Upper lobe of right lung (tissue), 1 donor: ENCODE data around the gene SFPQ. TPM values are rescaled to one million over a fixed set of nuclear protein-coding genes. Genes with fewer than 3 reads are reported as not detected.

ENCODE experiments used
- ATAC-seq: fragments of 200-7000 bp; cut with Tn5 transposase; one replicate; pipeline ENCODE4 v1.9.1; 2020; ENCODE audit warnings: mild to moderate bottlenecking, moderate library complexity
- DNase-seq: peaks from one replicate; pipeline ENCODE4 v3.0.0-alpha.2; 2020
- H3K27ac ChIP-seq: fragments of 200-600 bp; one replicate; pipeline ENCODE4 v1.8.0; 2022
- H3K27me3 ChIP-seq: fragments of 200-600 bp; one replicate; pipeline ENCODE4 v1.8.0; 2022; ENCODE audit warnings: mild to moderate bottlenecking
- H3K36me3 ChIP-seq: fragments of 200-600 bp; one replicate; pipeline ENCODE4 v1.8.0; 2022
- H3K4me1 ChIP-seq: fragments of 200-600 bp; one replicate; pipeline ENCODE4 v1.8.0; 2022
- H3K4me3 ChIP-seq: fragments of 200-600 bp; one replicate; pipeline ENCODE4 v1.8.0; 2022; ENCODE audit warnings: mild to moderate bottlenecking
- H3K9me3 ChIP-seq: fragments of 200-600 bp; one replicate; pipeline ENCODE4 v1.8.0; 2022
- intact Hi-C: fragments of 100-400 bp; cut with DNase I; formaldehyde crosslinking; loops from one replicate; pipeline ENCODE4 v1.11.0; 2022
- total RNA-seq: library from RNA; stranded (reverse); fragmentation: NEBNext Ultra II Directional; extraction: Animal tissue kit (Norgen Biotek cat#: 25700); gene quantifications from one replicate; pipeline ENCODE4 v1.2.1, GENCODE V29; 2021
- TF ChIP-seq, protein P1 (sequence below): fragments of 200-600 bp; IDR thresholded peaks from one replicate; pipeline ENCODE4 v1.8.0; 2022; ENCODE audit warnings: antibody characterized with exemption
- donor health status: DM: no; HTN: yes; CAD: no; lungs with severe emphysema.

SFPQ gene
- total RNA-seq, 1 donor from 2014 or later = 170 TPM

DNA sequence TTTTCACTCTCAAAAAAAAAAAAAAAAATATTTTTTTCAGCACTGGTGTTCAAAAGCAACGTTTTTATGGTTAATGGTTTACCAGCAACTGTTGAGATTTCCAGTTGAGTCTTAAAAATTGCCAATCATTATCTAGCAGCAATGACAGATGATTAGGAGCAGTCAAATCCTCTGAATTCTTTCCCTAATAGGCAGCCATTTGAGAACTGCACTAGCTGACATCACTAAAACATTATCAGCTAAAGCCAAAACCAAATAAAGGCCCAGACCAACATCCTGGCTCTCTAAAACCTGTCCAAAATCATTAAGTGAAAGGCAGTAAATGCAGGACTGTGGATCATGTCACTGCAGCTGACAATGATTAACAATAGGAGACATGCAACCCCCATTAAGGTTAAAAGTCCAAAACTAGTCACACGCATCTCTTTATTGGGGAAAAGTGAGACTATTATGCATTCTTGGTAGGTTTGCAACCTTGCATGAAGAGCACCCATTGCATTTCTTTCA is 14.0 kb downstream of the SFPQ start:
- Histone ChIP-seq H3K9me3 (no peaks in the 10 kb centered on the region), H3K27me3 (no peaks in the 10 kb centered on the region), H3K4me1 (no peaks in the 10 kb centered on the region), H3K36me3 (peaks cover 100% of the 10 kb centered on the region), H3K27ac (no peak overlapping the region), H3K4me3 (no peak overlapping the region)
- intact Hi-C loops = no loop called here
- ATAC-seq (no peak), DNase-seq (no peak)
- TF ChIP-seq, protein P1, sequence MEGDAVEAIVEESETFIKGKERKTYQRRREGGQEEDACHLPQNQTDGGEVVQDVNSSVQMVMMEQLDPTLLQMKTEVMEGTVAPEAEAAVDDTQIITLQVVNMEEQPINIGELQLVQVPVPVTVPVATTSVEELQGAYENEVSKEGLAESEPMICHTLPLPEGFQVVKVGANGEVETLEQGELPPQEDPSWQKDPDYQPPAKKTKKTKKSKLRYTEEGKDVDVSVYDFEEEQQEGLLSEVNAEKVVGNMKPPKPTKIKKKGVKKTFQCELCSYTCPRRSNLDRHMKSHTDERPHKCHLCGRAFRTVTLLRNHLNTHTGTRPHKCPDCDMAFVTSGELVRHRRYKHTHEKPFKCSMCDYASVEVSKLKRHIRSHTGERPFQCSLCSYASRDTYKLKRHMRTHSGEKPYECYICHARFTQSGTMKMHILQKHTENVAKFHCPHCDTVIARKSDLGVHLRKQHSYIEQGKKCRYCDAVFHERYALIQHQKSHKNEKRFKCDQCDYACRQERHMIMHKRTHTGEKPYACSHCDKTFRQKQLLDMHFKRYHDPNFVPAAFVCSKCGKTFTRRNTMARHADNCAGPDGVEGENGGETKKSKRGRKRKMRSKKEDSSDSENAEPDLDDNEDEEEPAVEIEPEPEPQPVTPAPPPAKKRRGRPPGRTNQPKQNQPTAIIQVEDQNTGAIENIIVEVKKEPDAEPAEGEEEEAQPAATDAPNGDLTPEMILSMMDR = no peak

DNA sequence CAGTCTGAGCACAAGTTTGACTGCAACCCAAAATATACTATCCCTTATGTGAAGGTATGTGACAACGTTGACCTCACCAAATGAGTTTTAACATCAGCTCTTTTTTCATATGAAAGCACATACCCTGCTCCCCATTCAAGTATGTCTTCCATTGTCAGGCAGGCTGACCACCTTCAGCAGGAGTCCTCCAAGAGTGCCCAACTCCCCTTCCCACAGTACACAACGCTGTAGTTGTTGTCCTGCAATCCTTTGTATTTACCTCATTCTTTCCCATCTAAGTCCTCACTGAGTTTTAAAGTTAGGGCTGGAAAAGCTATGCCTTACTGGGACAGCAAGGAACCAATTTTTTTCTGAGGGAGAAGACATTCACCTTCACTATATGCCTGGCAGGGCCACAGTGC is 14.7 kb downstream of the SFPQ start:
- no peaks in the 10 kb centered on the region for H3K4me1 ChIP-seq
- ATAC-seq (no peak), DNase-seq (no peak)
- H3K27me3 ChIP-seq = no peaks in the 10 kb centered on the region
- H3K9me3 ChIP-seq = no peaks in the 10 kb centered on the region
- no peak overlapping the region for H3K4me3 ChIP-seq
- no peak overlapping the region for H3K27ac ChIP-seq
- peaks cover 94% of the 10 kb centered on the region for H3K36me3 ChIP-seq
- TF ChIP-seq, protein P1 = no peak
- intact Hi-C loops = no loop called here

DNA sequence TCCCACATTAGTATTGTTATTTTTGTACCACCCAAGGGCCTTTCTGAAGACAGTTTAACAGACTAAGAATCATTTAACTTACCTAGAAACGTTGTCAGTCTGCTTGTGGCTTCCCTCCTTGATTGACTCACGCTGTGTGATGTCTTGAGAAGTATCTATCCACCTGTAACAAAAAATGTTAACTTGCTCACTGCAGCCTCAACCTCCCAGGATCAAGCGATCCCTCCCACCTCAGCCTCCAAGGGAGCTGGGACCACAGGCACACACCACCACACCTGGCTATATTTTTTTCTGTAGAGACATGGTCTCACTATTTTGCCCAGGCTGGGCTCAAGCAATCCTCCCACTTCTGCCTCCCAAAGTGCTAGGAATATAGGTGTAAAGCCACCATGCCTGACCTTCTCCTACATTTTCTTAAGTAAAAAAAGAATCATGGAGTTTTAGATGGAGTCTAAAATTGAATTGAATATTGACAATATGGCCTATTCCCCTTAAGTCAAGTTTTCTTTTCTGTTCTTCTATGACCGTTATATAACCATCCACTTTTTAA is 15.6 kb downstream of the SFPQ start:
- peaks cover 84% of the 10 kb centered on the region for H3K36me3 ChIP-seq
- TF ChIP-seq, protein P1 = no peak

DNA sequence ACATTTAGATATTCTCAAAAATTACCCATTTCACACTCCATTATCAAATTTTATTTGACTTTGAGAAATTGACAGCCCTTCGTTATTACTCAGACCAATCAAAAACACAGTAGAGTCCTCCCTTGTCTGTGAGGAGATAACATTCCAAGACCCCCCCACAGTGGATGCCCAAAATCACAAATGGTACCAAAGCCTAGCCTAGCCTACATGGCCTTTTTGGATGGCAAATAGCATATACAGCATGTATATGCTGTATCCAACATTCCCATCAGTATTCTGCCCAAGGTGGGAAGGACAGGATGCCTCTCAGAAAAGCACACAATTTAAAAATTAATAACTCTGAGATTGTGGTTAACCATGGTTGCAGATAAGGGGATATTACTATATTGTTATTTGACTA is 17.3 kb downstream of the SFPQ start:
- TF ChIP-seq, protein P1 = no peak
- Histone ChIP-seq H3K4me3 (no peak overlapping the region), H3K27me3 (no peaks in the 10 kb centered on the region), H3K27ac (no peak overlapping the region), H3K4me1 (no peaks in the 10 kb centered on the region), H3K36me3 (peaks cover 67% of the 10 kb centered on the region), H3K9me3 (no peaks in the 10 kb centered on the region)
- no peak for ATAC-seq
- no peak for DNase-seq
- intact Hi-C loops = no loop called here

More for the DNA sequence above, 15.6 kb downstream of the SFPQ start:
- H3K27ac ChIP-seq = no peak overlapping the region
- no peak for DNase-seq
- H3K9me3 ChIP-seq = no peaks in the 10 kb centered on the region
- intact Hi-C loops = no loop called here
- ATAC-seq = no peak
- no peaks in the 10 kb centered on the region for H3K4me1 ChIP-seq
- no peak overlapping the region for H3K4me3 ChIP-seq
- H3K27me3 ChIP-seq = no peaks in the 10 kb centered on the region

DNA sequence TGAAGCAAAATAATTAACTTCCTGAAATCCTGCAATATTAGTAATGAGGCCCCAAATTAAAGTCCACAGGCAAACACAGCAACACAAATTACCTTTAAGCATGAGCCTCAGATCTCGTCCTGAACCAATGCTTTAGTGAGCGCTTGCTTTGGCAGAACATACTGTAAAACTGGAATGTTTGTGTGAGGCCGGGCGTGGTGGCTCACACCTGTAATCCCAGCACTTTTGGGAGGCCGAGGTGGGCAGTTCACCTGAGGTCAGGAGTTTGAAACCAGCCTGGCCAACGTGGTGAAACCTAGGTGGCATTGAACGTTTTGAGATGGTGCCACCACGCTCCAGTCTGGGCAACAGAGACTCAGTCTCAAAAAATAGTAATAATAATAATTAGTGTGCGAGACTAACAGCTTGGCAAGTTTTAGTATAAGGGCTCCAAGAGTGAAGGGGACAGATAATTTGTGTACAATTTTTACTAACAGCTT is 17.8 kb downstream of the SFPQ start:
- no peaks in the 10 kb centered on the region for H3K9me3 ChIP-seq
- H3K27ac ChIP-seq = no peak overlapping the region
- H3K4me1 ChIP-seq = no peaks in the 10 kb centered on the region
- ATAC-seq (no peak), DNase-seq (no peak)
- H3K4me3 ChIP-seq = no peak overlapping the region
- peaks cover 63% of the 10 kb centered on the region for H3K36me3 ChIP-seq
- TF ChIP-seq, protein P1 = no peak
- H3K27me3 ChIP-seq = no peaks in the 10 kb centered on the region
- intact Hi-C loops = no loop called here
